DND-41 (cell line): ENCODE data around the gene SRGAP2C.
"Not testable (repeated sequence)": the region's sequence is repeated elsewhere in the genome, so short reads cannot be mapped to it uniquely, and the experiment has no call there.

Experiments
- ATAC-seq: fragments of 200-7000 bp; cut with Tn5 transposase; 3 replicates; pipeline ENCODE4 v1.9.1; 2021; ENCODE audit warnings: low read depth; ENCODE audit not compliant: insufficient read depth
- DNase-seq: peaks from one replicate; pipeline ENCODE4 v3.0.0-alpha.2; 2020
- H2AFZ ChIP-seq: 2 replicates; pipeline ENCODE4 v1.6.0; 2012; ENCODE audit warnings: low read depth, low read length
- H3K27ac ChIP-seq: 2 replicates; pipeline ENCODE4 v1.5.1; 2012; ENCODE audit warnings: low read length, inconsistent platforms
- H3K27me3 ChIP-seq: fragments of 200-600 bp; sonication (generic); 2 replicates; pipeline ENCODE4 v1.6.0; 2012; ENCODE audit warnings: low read length, mild to moderate bottlenecking, inconsistent platforms; ENCODE audit not compliant: insufficient read depth, poor library complexity
- H3K36me3 ChIP-seq: 2 replicates; pipeline ENCODE4 v1.5.1; 2012; ENCODE audit warnings: low read length, inconsistent platforms; ENCODE audit not compliant: insufficient read depth
- H3K4me1 ChIP-seq: 2 replicates; pipeline ENCODE4 v1.5.1; 2012; ENCODE audit warnings: mild to moderate bottlenecking, low read length; ENCODE audit not compliant: insufficient read depth
- H3K4me2 ChIP-seq: 2 replicates; pipeline ENCODE4 v1.6.0; 2012; ENCODE audit warnings: mild to moderate bottlenecking, moderate library complexity, low read length, inconsistent platforms; ENCODE audit not compliant: insufficient read depth
- H3K4me3 ChIP-seq, 2 experiments: fragments of 200-600 bp in 1 of 2; shearing (Covaris generic) in 1 of 2; 2 replicates each; pipeline ENCODE4 v1.5.1; 2012 to 2016; ENCODE audit warnings: inconsistent platforms in 2 of 2, low read length in 2 of 2, mild to moderate bottlenecking in 2 of 2, low read depth in 1 of 2, moderate library complexity in 1 of 2
- H3K79me2 ChIP-seq: 2 replicates; pipeline ENCODE4 v1.6.0; 2012; ENCODE audit warnings: low read length, inconsistent platforms; ENCODE audit not compliant: insufficient read depth
- H3K9ac ChIP-seq: 2 replicates; pipeline ENCODE4 v1.6.0; 2012; ENCODE audit warnings: low read depth, mild to moderate bottlenecking, inconsistent platforms, low read length, moderate library complexity
- H3K9me3 ChIP-seq: 2 replicates; pipeline ENCODE4 v1.5.1; 2012; ENCODE audit warnings: low read length, moderate library complexity, mild to moderate bottlenecking, inconsistent platforms; ENCODE audit not compliant: insufficient read depth, severe bottlenecking
- H4K20me1 ChIP-seq: 2 replicates; pipeline ENCODE4 v1.6.0; 2012; ENCODE audit warnings: low read length; ENCODE audit not compliant: insufficient read depth

The SRGAP2C gene

DNA sequence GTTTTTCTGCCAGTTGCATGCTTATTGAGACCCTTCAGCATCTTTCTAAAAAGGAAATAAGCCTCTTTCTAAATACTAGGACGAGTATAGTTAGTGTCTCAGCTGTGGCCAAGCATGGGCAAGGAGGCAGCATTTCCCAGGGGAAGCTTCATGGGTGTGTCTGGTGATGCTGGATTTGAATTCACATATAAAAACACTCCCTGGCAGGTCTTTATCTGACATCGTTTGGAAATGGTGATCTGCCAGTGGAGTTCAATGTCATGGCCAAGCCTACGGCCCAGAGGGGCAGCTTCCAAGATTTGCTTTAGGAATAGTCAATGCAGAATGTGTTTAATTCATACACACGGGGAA, 94.7 kb downstream of the SRGAP2C start:
- not testable (repeated sequence) for ATAC-seq, DNase-seq, H3K9me3 ChIP-seq, H3K36me3 ChIP-seq, H3K27me3 ChIP-seq, H3K4me2 ChIP-seq, H4K20me1 ChIP-seq, H3K9ac ChIP-seq, H2AFZ ChIP-seq, H3K27ac ChIP-seq, H3K4me1 ChIP-seq, H3K4me3 ChIP-seq, H3K79me2 ChIP-seq

DNA sequence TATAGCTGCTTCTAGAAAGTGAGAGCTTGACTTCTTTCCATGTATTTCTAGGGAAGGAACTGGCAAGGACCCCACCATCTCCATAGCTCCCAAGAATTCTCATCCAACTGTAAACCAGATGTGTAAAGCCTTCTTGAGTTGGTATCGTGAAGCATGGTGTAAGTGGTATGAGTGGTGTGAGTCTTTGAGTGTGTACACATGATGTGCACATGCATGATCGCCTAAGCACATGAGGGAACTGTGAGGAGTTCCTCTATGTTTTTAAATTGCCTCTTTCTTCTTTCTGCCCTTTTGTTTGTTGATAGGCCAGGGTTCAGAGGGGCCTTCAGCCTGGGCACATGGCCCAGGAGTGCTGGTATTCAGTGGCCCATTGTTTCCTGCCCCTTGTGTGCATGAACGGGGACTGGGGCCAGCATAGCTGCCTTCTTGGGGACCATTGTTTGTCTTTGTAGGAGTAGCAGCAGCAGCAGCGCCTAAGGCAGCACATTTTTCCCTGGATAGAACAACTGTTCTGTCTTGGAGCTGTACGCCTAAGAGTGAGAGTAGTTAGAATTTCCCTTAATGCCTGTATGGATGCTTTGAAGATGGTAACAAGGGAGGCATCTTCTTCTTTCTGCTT, 96.0 kb downstream of the SRGAP2C start:
- not testable (repeated sequence) for H4K20me1 ChIP-seq, H3K79me2 ChIP-seq, H3K4me3 ChIP-seq, H3K4me2 ChIP-seq, ATAC-seq, H3K36me3 ChIP-seq, H3K27ac ChIP-seq, H3K9me3 ChIP-seq, H3K27me3 ChIP-seq, H3K9ac ChIP-seq, H3K4me1 ChIP-seq, H2AFZ ChIP-seq, DNase-seq

DNA sequence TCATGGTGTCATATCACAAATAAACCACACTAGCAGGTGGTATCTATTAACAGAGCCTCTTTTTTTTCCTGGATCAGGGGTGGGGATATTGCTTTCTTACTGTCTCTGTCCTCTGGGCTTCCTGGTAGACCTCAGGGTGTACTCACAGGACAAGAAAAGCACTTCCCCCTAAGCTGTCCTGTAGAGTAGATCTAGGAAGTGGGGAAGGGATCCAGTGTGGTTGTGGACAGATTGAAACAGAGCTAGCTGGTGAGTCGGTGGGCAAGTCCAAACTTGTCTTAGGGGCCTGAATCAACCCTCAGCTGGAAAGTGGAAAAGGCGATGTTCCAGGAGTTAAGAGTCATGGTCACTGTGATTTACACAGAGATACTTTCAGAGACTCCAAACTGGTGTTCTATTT, 96.7 kb downstream of the SRGAP2C start:
- H3K4me2 ChIP-seq, H4K20me1 ChIP-seq, H3K9ac ChIP-seq, H3K27ac ChIP-seq, DNase-seq, H3K4me3 ChIP-seq, H3K79me2 ChIP-seq, H2AFZ ChIP-seq, ATAC-seq, H3K9me3 ChIP-seq, H3K4me1 ChIP-seq, H3K27me3 ChIP-seq, H3K36me3 ChIP-seq: not testable (repeated sequence)

DNA sequence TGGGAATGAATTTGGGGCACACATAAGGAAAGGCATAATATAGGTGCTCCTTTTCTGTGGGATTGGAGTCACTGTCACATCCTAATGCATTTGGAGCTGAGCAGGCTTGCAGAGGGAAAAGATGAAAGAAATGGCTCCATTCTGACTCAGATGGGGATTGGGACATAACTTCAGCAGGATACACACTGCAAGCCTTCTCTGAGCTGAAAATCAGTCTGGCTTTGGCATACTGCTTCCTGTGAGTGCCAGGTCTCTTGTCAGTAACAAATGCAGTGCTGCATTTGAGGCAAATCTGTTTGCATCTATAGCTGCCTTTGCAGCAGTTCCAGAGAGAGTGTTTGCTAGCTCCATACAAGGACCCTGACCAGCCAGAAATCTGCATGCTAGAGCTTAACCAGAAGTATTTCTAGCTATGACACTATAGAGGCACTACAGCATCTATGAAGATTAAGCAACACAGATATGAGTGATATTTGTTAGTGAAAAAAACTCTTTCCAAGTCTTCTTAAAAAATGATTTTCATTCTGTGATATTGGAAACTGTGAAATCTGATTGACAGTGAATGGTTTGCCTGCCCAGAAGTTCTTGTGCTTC, 98.9 kb downstream of the SRGAP2C start:
- not testable (repeated sequence) for H3K9ac ChIP-seq, H3K4me2 ChIP-seq, H3K79me2 ChIP-seq, H3K27me3 ChIP-seq, H3K27ac ChIP-seq, H3K36me3 ChIP-seq, DNase-seq, H3K4me3 ChIP-seq, H3K4me1 ChIP-seq, ATAC-seq, H3K9me3 ChIP-seq, H2AFZ ChIP-seq, H4K20me1 ChIP-seq

DNA sequence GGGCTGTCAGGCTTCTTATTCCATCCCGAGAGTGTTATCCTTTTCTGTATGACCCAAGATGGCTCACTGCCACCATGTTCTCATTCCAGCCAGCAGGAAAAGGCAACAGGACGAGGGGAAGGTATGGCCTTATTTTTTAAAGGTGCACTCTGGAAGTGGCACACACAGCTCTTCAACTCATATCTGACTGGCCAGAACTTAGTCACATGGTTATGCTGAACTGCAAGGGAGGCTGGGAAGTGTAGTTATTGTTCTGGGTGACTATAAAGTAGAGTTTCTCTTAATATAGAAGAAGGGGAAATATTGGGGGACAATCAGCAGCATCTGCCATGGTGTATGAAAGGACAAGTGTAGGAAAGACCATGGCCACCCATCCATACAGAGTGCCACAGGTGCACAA, 107.8 kb downstream of the SRGAP2C start:
- H3K79me2 ChIP-seq, H3K9ac ChIP-seq, H4K20me1 ChIP-seq, H3K4me1 ChIP-seq, DNase-seq, H3K36me3 ChIP-seq, H3K27ac ChIP-seq, H3K4me3 ChIP-seq, H3K9me3 ChIP-seq, H2AFZ ChIP-seq, H3K4me2 ChIP-seq, H3K27me3 ChIP-seq, ATAC-seq: not testable (repeated sequence)

DNA sequence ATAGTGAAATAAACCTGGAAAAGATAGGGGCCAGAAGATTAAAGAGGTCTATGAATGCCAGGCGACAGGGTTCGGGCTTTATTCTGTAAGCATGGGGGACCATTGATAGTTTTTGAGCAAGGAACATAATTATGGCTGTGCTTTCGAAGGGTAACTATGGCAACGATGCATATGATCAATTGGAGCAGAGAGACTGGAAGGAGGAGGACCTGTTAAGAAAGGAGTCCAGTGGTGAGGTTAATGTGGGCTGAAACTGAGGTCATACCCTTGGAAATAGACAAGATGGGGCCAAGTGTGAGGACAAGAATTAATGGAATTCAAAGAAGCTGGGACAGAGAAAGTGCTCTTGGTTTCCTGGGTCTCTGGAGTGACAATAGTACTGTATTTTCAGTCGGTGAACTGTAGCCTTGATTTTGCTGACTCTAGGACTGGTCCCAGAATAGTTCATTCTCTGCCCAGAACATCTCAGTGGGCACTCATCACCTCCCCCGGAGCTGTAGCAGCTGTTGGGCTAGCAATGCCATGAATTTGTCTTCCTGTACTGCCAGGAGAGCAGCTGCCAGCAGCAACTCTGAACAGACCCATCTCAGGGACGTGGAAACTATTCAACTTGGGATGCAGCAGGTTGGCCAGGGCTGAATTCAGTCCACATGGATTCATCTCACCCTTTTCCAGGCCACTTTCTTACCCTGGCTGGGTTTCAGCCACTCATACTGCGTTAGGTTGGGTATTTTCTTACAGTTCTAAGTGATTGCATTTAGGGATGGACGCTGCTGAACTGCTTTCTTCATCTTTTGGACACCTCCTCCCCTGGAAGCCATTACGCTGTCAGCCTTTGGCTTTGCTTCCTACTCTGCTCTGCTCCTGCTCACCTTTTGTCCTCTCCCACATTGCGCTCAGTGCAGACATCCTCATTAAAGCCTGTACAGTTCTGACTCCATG, 108.8 kb downstream of the SRGAP2C start:
- H2AFZ ChIP-seq, DNase-seq, H3K4me3 ChIP-seq, H3K79me2 ChIP-seq, H3K4me1 ChIP-seq, H3K9me3 ChIP-seq, H3K27ac ChIP-seq, H3K9ac ChIP-seq, H3K27me3 ChIP-seq, H4K20me1 ChIP-seq, H3K4me2 ChIP-seq, H3K36me3 ChIP-seq, ATAC-seq: not testable (repeated sequence)

DNA sequence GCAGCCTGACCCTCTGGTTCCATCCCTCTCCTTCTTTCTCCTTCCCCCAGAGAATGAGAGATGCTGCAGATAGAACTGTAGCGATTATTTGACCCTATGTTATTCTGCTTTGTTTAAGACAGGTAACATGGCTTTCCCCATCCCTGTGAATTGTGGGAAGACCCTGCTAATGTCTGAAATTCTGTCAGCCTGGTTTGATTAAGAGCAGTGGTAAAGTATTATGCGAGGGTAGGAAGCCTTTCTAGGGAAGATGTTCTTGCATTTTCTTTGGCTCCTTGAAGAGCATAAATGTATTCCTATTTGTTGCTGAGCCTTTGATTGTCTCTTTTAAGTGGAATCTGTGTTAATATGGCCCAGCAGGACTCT, 109.4 kb downstream of the SRGAP2C start:
- not testable (repeated sequence) for H2AFZ ChIP-seq, H3K27me3 ChIP-seq, H3K4me1 ChIP-seq, H3K4me2 ChIP-seq, DNase-seq, H3K79me2 ChIP-seq, H4K20me1 ChIP-seq, H3K9ac ChIP-seq, H3K9me3 ChIP-seq, H3K4me3 ChIP-seq, H3K36me3 ChIP-seq, ATAC-seq, H3K27ac ChIP-seq

DNA sequence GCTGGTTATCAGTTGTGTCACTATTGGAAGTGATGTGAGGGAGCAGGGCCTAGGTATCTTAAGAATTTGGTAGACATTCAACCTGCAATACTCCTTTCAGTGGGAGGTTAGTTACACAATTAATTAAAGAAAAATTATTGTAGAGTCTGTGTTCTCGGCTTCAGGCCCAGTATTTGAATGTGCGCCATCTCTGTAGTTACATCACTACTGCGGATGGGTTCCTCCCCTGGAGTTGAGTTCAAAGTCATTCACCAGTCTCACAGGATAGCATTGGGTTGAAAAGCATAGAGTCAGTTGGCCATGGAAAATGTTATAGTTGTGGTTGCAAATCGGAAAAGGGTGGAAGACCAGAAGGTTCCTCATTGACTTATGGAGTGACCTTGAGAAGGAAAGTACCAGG, 111.8 kb downstream of the SRGAP2C start:
- DNase-seq, H3K4me3 ChIP-seq, H3K4me1 ChIP-seq, H3K4me2 ChIP-seq, H3K36me3 ChIP-seq, H4K20me1 ChIP-seq, H2AFZ ChIP-seq, H3K9me3 ChIP-seq, H3K9ac ChIP-seq, H3K27me3 ChIP-seq, H3K79me2 ChIP-seq, ATAC-seq, H3K27ac ChIP-seq: not testable (repeated sequence)
